ENCODE measurements around the gene PRADC1. TPM values are rescaled to one million over a fixed set of nuclear protein-coding genes. Genes with fewer than 3 reads are reported as not detected.

Gene PRADC1
- total and polyA plus RNA-seq, 4 donors, result 12.1 to 41.4 (median 30.6) TPM

- DNase-seq (ENCODE audit: low spot score), result peak; percentile 65
- TF ChIP-seq, protein P1, sequence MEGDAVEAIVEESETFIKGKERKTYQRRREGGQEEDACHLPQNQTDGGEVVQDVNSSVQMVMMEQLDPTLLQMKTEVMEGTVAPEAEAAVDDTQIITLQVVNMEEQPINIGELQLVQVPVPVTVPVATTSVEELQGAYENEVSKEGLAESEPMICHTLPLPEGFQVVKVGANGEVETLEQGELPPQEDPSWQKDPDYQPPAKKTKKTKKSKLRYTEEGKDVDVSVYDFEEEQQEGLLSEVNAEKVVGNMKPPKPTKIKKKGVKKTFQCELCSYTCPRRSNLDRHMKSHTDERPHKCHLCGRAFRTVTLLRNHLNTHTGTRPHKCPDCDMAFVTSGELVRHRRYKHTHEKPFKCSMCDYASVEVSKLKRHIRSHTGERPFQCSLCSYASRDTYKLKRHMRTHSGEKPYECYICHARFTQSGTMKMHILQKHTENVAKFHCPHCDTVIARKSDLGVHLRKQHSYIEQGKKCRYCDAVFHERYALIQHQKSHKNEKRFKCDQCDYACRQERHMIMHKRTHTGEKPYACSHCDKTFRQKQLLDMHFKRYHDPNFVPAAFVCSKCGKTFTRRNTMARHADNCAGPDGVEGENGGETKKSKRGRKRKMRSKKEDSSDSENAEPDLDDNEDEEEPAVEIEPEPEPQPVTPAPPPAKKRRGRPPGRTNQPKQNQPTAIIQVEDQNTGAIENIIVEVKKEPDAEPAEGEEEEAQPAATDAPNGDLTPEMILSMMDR (IDR thresholded peaks at IDR 0.05; ENCODE audit: low read depth, low read length, missing input control), result peak; percentile 36
- peak; percentile 69 to 76 for TF ChIP-seq RAD21 (IDR thresholded peaks at IDR 0.05)
- TF ChIP-seq ATF3 (IDR thresholded peaks at IDR 0.05), result no peak
Measured at GRCh38 chr2:73260338-73260984, 27.4 kb upstream of the PRADC1 start.

GRCh38 chr2:73259704-73260337 is 26.8 kb upstream of the PRADC1 start:
- TF ChIP-seq, protein P1 (IDR thresholded peaks at IDR 0.05; ENCODE audit: low read depth, low read length, missing input control), result no peak
- TF ChIP-seq, protein P2, sequence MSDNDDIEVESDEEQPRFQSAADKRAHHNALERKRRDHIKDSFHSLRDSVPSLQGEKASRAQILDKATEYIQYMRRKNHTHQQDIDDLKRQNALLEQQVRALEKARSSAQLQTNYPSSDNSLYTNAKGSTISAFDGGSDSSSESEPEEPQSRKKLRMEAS (IDR thresholded peaks at IDR 0.05), result no peak
- TF ChIP-seq FOXA2 (IDR thresholded peaks at IDR 0.05), result no peak
- no peak for TF ChIP-seq HNF4G (IDR thresholded peaks at IDR 0.05)
- TF ChIP-seq TAF1 (conservative IDR thresholded peaks at IDR 0.05), result no peak
- no peak for TF ChIP-seq RAD21 (IDR thresholded peaks at IDR 0.05)
- no peak for TF ChIP-seq REST (IDR thresholded peaks at IDR 0.05)
- TF ChIP-seq YY1 (IDR thresholded peaks at IDR 0.05), result no peak
- no peak for TF ChIP-seq ATF3 (IDR thresholded peaks at IDR 0.05)
- TF ChIP-seq NR2F2 (IDR thresholded peaks at IDR 0.05), result no peak
- no peak for TF ChIP-seq EGR1 (IDR thresholded peaks at IDR 0.05; ENCODE audit: low read depth in 2 of 2)
- TF ChIP-seq FOXA1 (IDR thresholded peaks at IDR 0.05), result no peak
- TF ChIP-seq HNF4A (conservative IDR thresholded peaks at IDR 0.05), result no peak
- H3K27me3 ChIP-seq (ENCODE audit: control insufficient read depth in 4 of 4, insufficient read depth in 4 of 4, low read length in 3 of 4), result no peaks in the 10 kb centered on the region
- H3K4me3 ChIP-seq (ENCODE audit: low read depth in 1 of 3, low read length in 3 of 3), result no peak overlapping the region
- no peaks in the 10 kb centered on the region for H3K4me1 ChIP-seq (ENCODE audit: control insufficient read depth in 4 of 4, insufficient read depth in 4 of 4, low read length in 3 of 4)
- WGBS, result 89% methylated on average over 4 of the region's 4 CpGs
- DNase-seq (ENCODE audit: low spot score), result no peak
- no peaks in the 10 kb centered on the region for H3K36me3 ChIP-seq (ENCODE audit: control insufficient read depth in 4 of 4, insufficient read depth in 3 of 4, low read depth in 1 of 4, low read length in 3 of 4)
- no peaks in the 10 kb centered on the region for H3K9me3 ChIP-seq (ENCODE audit: control insufficient read depth in 4 of 4, low read length in 3 of 4)
- no peak overlapping the region for H3K9ac ChIP-seq (ENCODE audit: low read depth in 1 of 2, low read length in 2 of 2)
- no peak overlapping the region for H3K27ac ChIP-seq (ENCODE audit: low read depth in 1 of 2, low read length in 2 of 2)

More at GRCh38 chr2:73260338-73260984, 27.4 kb upstream of the PRADC1 start:
- WGBS, result 31% methylated on average over 17 of the region's 17 CpGs
- Histone ChIP-seq H3K9me3 (ENCODE audit: control insufficient read depth in 4 of 4, low read length in 3 of 4) (no peaks in the 10 kb centered on the region), H3K36me3 (ENCODE audit: control insufficient read depth in 4 of 4, insufficient read depth in 3 of 4, low read depth in 1 of 4, low read length in 3 of 4) (no peaks in the 10 kb centered on the region), H3K27me3 (ENCODE audit: control insufficient read depth in 4 of 4, insufficient read depth in 4 of 4, low read length in 3 of 4) (no peaks in the 10 kb centered on the region), H3K9ac (ENCODE audit: low read depth in 1 of 2, low read length in 2 of 2) (no peak overlapping the region), H3K4me3 (ENCODE audit: low read depth in 1 of 3, low read length in 3 of 3) (no peak overlapping the region), H3K27ac (ENCODE audit: low read depth in 1 of 2, low read length in 2 of 2) (no peak overlapping the region), H3K4me1 (ENCODE audit: control insufficient read depth in 4 of 4, insufficient read depth in 4 of 4, low read length in 3 of 4) (no peaks in the 10 kb centered on the region)

All from liver (tissue), 9 donors.